Measurements from ENCODE around the gene GPR3.
A peak's percentile ranks its signal among the peaks of the same experiment; 100 is the strongest.

The GPR3 gene

GRCh38 chr1:27358038-27358927 lies 34.1 kb upstream of the GPR3 start:
- DNase-seq, result peak in 1 of 10 donors; percentile 76
- intact Hi-C loops (cut with DNase I), result no loop called here

GRCh38 chr1:27358928-27359313 lies 33.5 kb upstream of the GPR3 start:
- intact Hi-C loops (cut with DNase I), result no loop called here
- DNase-seq, result no peak

GRCh38 chr1:27359822-27360158 lies 32.6 kb upstream of the GPR3 start:
- intact Hi-C loops (cut with DNase I), result no loop called here
- DNase-seq, result no peak

- intact Hi-C loops (cut with DNase I), result no loop called here
- DNase-seq, result peak in 1 of 10 donors; percentile 60
Observed at GRCh38 chr1:27360159-27361043, 32.0 kb upstream of the GPR3 start.

GRCh38 chr1:27361044-27361402 lies 31.4 kb upstream of the GPR3 start:
- intact Hi-C loops (cut with DNase I), result no loop called here
- DNase-seq, result no peak

- intact Hi-C loops (cut with DNase I), result no loop called here
- no peak for DNase-seq
Observed at GRCh38 chr1:27361553-27361952, 30.9 kb upstream of the GPR3 start.

- peak in 1 of 10 donors; percentile 57 for DNase-seq
- intact Hi-C loops (cut with DNase I), result loop anchor here (1.0 kb wide), 1 partner anchor 26 kb away; no protein-coding TSS in a partner anchor
Observed at GRCh38 chr1:27363766-27364695, 28.4 kb upstream of the GPR3 start.

GRCh38 chr1:27364696-27365371 lies 27.6 kb upstream of the GPR3 start:
- intact Hi-C loops (cut with DNase I), result no loop called here
- DNase-seq, result peak in 2 of 10 donors; percentile 57 to 58

- DNase-seq, result peak; percentile 70 to 98 (median 82)
- intact Hi-C loops (cut with DNase I), result no loop called here
Observed at GRCh38 chr1:27365372-27366112, 26.9 kb upstream of the GPR3 start.

GRCh38 chr1:27366113-27366410 lies 26.4 kb upstream of the GPR3 start:
- intact Hi-C loops (cut with DNase I), result no loop called here
- DNase-seq, result peak; percentile 35 to 94 (median 53)

- intact Hi-C loops (cut with DNase I), result no loop called here
- DNase-seq, result peak in 9 of 10 donors; percentile 29 to 95 (median 64)
Observed at GRCh38 chr1:27366411-27367159, 25.8 kb upstream of the GPR3 start, which contains the start of gene MAP3K6. MAP3K6 (minus strand) TSS chr1:27366961; CDS start chr1:27366597, 364 bp downstream.

- intact Hi-C loops (cut with DNase I), result no loop called here
- DNase-seq, result peak in 1 of 10 donors; percentile 75
Observed at GRCh38 chr1:27367160-27367650, 25.2 kb upstream of the GPR3 start.

- DNase-seq, result peak in 1 of 10 donors; percentile 40
- intact Hi-C loops (cut with DNase I), result no loop called here
Observed at GRCh38 chr1:27368869-27369582, 23.4 kb upstream of the GPR3 start.

- intact Hi-C loops (cut with DNase I), result no loop called here
- no peak for DNase-seq
Observed at GRCh38 chr1:27372022-27372807, 20.2 kb upstream of the GPR3 start.

- intact Hi-C loops (cut with DNase I), result no loop called here
- peak in 1 of 10 donors; percentile 40 for DNase-seq
Observed at GRCh38 chr1:27372808-27373690, 19.4 kb upstream of the GPR3 start.

All from posterior cingulate gyrus (tissue), 11 donors.